ENCODE results near the gene FLNB.
A peak's percentile ranks its signal among the peaks of the same experiment; 100 is the strongest.

The FLNB gene, protein sequence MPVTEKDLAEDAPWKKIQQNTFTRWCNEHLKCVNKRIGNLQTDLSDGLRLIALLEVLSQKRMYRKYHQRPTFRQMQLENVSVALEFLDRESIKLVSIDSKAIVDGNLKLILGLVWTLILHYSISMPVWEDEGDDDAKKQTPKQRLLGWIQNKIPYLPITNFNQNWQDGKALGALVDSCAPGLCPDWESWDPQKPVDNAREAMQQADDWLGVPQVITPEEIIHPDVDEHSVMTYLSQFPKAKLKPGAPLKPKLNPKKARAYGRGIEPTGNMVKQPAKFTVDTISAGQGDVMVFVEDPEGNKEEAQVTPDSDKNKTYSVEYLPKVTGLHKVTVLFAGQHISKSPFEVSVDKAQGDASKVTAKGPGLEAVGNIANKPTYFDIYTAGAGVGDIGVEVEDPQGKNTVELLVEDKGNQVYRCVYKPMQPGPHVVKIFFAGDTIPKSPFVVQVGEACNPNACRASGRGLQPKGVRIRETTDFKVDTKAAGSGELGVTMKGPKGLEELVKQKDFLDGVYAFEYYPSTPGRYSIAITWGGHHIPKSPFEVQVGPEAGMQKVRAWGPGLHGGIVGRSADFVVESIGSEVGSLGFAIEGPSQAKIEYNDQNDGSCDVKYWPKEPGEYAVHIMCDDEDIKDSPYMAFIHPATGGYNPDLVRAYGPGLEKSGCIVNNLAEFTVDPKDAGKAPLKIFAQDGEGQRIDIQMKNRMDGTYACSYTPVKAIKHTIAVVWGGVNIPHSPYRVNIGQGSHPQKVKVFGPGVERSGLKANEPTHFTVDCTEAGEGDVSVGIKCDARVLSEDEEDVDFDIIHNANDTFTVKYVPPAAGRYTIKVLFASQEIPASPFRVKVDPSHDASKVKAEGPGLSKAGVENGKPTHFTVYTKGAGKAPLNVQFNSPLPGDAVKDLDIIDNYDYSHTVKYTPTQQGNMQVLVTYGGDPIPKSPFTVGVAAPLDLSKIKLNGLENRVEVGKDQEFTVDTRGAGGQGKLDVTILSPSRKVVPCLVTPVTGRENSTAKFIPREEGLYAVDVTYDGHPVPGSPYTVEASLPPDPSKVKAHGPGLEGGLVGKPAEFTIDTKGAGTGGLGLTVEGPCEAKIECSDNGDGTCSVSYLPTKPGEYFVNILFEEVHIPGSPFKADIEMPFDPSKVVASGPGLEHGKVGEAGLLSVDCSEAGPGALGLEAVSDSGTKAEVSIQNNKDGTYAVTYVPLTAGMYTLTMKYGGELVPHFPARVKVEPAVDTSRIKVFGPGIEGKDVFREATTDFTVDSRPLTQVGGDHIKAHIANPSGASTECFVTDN (N-terminal part only)

GRCh38 chr3:58008141-58009025 is at the start of gene FLNB:
Gene FLNB, plus strand, starts transcription at chr3:58008422. Its CDS starts 143 bp downstream, at chr3:58008565.
- DNase-seq: peak; percentile 91

GRCh38 chr3:57958642-57959422 is 49.4 kb upstream of the FLNB start:
- no peak for DNase-seq

DNA sequence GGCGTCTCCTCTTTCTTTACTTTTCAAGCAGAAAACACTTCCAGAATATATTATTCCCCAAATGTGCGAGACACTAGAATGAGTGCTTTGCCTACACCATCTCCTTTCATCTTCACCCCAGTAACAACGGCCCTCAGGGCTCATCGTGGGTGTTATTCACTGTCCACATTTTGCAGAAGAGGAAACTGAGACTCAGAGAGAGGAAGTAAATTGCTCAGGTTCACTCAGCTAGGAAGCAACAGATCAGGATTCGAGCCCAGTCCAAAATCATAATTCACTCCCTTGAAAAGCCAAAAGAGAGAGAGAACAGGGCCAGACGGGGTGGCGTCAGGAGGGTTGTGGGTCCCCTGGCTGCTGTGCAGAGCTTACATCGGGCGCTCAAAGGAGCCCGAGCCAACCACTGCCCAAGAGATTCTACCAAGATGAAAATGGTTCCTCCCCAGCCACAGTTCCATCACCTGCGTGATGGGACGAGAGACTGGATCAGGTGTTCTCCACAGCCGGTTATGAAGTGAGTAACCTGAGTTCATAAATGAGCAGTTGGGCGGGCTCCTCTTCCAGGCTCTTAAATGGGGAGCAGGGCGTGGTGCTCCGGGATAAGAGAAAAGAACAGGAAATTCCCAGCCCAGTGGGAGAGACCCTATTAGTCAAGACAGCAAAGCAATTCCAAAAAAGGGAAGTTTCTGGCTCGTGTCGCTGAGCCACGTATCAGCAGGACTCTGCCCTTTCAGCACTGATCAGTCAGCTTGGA is 48.6 kb upstream of the FLNB start:
- DNase-seq: no peak

DNA sequence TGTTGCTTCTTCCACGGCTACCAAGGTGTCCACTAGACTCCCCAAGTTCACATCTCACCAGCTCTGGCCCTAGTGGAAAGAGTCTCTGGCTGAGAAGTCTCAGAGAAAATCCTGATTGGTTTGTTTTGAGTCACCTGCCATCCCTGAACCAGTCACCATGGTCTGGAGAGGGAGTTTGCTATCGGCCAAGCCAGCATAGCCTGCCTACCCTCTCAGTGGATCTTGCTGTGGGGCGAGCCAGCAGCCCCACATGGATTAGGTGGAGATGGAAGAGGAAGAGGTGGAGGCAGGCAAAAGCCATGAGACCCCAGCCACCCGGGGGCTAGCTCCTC is 48.1 kb upstream of the FLNB start:
- DNase-seq: no peak

GRCh38 chr3:57961177-57961827 is 46.9 kb upstream of the FLNB start:
- no peak for DNase-seq

DNA sequence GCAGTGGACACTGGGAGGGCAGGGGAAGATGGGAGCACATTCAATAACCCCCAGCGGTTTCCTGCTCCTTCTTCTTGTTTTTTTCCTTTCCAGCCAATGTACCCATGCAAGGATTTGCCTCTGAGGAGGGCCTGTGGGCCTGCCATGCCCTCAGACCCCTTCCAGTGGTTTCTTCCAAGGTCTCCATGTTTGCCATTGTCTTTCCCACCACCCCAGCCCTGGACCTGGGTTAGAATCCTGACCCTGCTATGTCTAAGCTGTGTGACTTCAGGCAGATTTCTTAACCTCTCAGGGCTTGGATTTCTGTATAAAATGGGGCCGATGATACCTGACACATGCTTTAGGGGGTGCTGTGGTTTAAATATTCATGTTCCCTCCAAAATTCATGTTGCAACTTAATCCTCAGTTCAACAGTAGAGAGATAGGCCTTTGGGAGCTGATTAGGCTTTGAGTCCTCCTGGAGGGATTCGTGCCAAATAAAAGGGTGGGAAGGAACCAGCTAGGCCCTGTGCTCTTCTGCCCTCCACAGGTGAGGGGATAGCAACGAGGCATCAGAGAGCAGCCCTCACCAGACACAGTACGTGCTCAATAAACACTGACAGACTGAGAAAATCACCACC is 46.3 kb upstream of the FLNB start:
- DNase-seq: no peak

- no peak for DNase-seq
Observed at GRCh38 chr3:57962448-57962834, 45.8 kb upstream of the FLNB start.

- DNase-seq: no peak
Observed at GRCh38 chr3:57963811-57964346, 44.3 kb upstream of the FLNB start.

DNA sequence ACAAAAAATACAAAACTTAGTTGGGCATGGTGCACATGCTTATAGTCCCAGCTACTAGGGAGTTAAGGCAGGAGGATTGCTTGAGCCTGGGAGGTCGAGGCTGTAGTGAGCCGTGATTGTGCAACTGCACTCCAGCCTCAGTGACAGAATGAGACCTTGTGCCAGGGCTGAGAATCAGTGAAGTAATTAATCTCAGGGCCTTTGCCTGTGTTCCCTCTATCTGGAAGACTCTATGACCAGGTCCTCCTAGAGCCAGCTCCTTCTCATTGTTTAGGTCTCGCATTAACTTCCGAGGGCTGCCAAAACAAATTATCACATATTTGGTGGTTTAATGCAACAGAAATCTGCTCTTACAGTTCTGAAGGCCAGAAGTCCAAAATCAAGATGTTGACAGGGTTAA is 41.4 kb upstream of the FLNB start:
- DNase-seq: no peak

- no peak for DNase-seq
Observed at GRCh38 chr3:57967590-57967989, 40.6 kb upstream of the FLNB start.

GRCh38 chr3:57968501-57968900 is 39.7 kb upstream of the FLNB start:
- no peak for DNase-seq

DNA sequence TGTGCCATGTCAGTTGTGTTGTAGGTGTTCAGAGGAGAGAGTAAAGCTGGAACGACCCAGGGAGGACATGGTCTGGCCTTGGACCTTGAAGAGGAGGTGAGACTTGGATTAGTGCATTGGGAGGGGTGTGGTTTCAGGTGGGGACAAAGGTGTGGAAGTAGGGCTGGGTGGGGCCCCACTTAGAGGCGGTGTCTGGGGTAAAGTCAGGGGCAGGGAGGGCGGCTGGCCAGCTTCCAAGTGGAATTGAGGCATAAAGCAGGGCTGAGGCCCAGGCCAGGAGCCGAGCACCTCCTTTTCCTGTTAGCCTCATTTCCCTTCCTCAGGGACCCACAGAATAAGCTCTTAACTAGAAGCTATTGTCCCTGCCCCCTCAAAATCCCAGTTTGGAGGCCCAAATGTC is 36.2 kb upstream of the FLNB start:
- no peak for DNase-seq

- no peak for DNase-seq
Observed at GRCh38 chr3:57972531-57973111, 35.6 kb upstream of the FLNB start.

GRCh38 chr3:57973715-57974477 is 34.3 kb upstream of the FLNB start:
- no peak for DNase-seq

- no peak for DNase-seq
Observed at GRCh38 chr3:57974796-57975388, 33.3 kb upstream of the FLNB start.

DNA sequence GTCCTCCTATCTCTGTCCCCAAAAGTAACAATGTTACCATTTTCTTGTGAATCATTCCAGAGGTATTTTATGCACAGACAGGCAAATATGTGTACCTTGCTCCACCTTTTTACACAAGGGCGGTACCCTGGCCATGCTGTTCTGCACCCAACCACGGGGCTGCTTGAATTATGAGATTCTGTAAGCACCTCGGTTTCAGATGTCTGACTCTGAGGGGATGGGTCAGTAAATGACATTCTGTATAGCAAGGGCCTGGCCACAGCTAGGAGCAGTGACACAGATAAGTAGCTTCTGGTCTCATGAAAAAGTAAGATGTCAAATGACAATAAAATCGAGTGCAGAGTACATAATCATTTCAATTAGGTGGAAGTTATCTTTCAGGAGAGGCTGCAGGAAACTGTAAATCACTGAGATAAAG is 30.4 kb upstream of the FLNB start:
- DNase-seq: no peak

DNA sequence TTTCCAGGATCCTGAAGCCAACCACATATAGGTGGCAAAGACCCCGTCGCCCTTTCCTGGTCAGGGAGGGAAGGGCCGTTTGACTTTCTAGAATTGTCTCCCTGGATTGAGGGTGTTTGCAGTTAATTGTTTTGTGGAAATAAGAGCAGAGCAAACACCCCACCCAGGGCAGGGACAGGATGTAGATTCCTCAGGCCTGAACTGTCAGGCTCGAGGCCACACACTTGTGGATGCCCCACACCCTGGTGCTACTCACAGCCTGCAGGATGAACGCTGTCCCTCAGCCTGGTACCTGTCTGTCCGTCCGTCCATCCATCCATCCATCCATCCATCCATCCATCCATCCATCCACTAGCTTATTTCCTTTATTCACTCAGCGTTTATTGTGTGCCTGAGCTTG is 29.9 kb upstream of the FLNB start:
- no peak for DNase-seq

DNA sequence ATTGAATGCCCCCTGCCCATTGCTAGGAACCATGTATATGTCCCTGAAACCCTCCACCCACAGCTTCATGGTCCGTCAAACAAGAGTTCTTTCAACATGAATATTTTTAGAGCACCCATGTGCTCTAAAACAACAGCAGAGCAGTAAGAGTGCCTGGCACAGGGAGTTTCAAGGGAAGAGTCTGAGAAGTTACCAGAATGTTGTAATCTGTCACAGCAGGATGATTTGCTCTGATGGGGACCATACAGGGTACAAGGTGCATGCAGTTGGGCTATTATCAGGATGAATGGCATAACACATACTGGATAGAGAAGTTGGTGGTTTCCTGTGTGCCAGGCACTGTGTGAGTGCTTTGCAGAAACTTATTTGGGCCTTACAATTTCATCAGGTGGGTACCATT is 27.8 kb upstream of the FLNB start:
- DNase-seq: no peak
